PC-3 (cell line): ENCODE results near the gene ARHGAP18.

ENCODE experiments used
- EZH2 ChIP-seq: fragments of 300-600 bp; sonication (generic); IDR thresholded peaks from one replicate; pipeline ENCODE4 v1.6.1; 2017; ENCODE audit warnings: antibody characterized with exemption, mild to moderate bottlenecking, low read length; ENCODE audit not compliant: unreplicated experiment
- TF ChIP-seq, protein P1 (sequence below): fragments of 300-600 bp; sonication (generic); conservative IDR thresholded peaks from 2 replicates; pipeline ENCODE4 v1.5.1; 2017; ENCODE audit warnings: antibody characterized with exemption, low read depth, mild to moderate bottlenecking, low read length

DNA sequence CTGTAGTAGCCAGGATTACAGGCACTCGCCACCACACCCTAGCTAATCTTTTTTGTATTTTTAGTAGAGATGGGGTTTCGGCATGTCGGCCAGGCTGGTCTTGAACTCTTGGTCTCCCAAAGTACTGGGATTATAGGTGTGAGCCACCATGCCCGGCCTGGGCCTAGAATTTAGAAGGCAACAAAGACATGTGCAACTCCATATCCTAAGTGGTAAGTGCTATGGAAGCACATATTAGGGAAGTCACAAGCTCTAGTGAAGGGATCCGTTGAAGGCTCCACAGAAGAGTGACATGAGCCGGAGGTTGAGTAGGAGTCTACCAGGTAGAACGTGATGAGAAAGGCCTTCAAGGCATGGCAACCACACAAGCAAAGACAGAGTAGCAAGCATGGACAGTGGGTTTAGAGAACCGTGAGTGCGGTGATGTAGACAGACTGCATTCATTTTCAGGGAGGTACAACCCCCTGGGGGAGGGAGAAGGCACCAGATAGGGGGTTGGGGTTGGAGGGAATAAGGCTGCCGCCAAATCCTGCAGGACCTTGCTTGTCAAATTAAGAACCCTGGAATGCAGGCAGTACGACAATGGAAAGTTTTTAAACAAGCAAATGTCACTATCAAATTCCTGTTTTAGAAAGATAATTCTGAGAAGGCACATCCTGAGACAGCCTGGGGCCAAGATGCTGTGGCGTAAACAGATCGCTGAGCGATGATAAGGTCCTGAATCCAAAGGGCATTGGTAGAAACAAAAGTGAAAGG lies 50.2 kb downstream of the ARHGAP18 start:
- TF ChIP-seq, protein P1, sequence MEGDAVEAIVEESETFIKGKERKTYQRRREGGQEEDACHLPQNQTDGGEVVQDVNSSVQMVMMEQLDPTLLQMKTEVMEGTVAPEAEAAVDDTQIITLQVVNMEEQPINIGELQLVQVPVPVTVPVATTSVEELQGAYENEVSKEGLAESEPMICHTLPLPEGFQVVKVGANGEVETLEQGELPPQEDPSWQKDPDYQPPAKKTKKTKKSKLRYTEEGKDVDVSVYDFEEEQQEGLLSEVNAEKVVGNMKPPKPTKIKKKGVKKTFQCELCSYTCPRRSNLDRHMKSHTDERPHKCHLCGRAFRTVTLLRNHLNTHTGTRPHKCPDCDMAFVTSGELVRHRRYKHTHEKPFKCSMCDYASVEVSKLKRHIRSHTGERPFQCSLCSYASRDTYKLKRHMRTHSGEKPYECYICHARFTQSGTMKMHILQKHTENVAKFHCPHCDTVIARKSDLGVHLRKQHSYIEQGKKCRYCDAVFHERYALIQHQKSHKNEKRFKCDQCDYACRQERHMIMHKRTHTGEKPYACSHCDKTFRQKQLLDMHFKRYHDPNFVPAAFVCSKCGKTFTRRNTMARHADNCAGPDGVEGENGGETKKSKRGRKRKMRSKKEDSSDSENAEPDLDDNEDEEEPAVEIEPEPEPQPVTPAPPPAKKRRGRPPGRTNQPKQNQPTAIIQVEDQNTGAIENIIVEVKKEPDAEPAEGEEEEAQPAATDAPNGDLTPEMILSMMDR, result no peak
- no peak for TF ChIP-seq EZH2
